ENCODE measurements around the gene GOLGA2.

DNA sequence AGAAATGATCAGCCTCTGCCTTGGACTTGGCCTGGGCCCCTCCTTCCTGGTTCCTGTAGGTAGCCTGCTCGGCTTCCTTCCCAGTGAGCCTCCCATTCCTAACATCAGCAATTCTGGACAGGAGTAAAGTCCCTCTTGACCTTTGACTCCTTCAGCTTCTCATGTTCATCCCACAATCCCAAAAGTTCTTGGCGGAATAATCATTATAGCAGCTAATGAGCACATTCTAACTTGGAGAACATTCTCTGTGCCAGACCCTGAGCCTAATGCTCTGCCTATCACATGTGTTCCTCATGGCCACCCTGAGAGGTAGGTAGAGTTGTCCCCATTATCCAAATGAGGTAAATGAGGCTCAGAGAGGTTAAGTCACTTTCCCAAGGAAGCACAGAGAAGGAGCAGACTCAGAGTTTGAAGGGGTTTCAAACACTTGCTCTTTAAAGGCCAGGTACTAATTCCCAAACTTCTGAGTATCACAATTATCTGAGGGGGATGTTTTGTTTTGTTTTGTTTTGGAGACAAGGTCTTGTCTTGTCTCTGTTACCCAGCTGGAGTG is 21.5 kb upstream of the GOLGA2 start:
- TF ChIP-seq CTCF (IDR thresholded peaks at IDR 0.05) = no peak
- no peak for TF ChIP-seq POLR2A (IDR thresholded peaks at IDR 0.05)
